GM18502 (cell line): ENCODE data around the gene FLNB.
A peak's percentile ranks its signal among the peaks of the same experiment; 100 is the strongest.

Experiments
- ATAC-seq: cut with Tn5 transposase; IDR thresholded peaks from one replicate; pipeline ENCODE4 v1.9.1; 2021; ENCODE audit warnings: mild to moderate bottlenecking; ENCODE audit not compliant: unreplicated experiment, poor library complexity

FLNB gene

DNA sequence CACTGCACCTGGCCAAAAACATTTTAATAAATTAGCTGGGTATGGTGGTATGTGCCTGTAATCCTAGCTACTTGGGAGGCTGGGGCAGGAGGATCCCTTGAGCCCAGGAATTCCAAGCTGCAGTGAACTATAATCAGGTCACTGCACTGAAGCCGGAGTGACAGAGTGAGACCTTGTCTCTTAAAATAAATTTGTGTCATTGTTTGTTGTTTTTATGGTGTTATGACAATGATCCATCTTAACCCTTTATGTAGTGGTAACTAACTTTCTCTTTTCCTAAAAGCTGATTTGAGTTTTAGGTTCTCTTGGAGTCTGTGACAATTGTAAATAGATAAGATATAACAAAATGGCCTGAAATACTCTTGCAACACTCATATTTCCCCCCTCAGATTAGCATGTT is 20.7 kb downstream of the FLNB start:
- no peak for ATAC-seq

DNA sequence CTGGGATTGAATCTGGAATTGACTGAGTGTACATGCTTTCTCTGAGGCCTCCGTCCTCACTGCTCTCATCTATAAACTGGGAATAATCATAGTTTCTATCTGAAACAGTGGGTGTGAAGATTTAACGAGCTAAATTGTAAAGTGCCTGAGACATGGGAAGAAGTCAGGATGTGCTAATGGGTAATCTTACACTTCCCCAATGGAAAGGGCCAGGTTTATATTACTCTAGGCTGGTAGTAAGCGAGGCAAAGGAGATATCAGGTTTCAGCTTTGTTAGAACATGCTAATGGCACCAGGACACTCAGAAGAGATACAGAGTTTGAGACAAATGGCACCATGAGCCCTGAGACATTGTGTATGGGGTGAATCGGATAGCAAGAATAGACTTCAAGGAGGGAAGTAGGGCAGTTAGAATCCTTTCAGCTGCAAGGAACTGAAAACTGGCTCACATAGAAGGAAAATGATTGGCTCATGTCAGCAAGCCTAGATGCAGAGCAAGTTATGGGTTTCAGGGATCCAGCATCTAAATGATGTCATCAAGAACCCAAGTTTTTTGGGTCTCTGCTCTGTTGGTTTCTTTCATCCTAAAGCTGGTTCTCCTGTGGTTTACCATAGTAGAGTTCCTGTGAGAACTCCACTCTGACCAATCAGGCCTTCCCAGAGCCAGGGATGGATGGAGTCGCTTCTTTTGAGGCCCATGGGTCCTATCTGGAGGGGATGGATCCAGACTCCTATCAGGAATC is 21.8 kb downstream of the FLNB start:
- ATAC-seq = no peak

DNA sequence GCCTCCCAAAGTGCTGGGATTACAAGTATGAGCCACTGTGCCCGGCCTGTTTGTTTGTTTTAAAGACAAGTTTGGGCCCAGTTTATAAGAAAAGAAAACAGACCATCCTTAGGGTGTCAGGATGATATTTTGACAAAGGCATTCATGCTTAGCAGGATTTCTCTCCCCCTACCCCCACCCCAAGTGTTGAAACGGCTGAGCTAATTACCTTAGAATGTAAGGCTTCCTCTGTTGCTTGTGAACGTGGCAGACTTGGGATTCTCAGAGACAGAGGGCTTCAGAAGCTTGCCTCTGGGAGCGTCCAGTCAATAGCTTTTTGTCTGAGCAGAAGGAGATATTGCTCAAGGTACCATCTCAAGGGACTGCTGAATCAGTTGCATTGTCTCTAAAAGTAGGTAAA is 24.0 kb downstream of the FLNB start:
- ATAC-seq = no peak

DNA sequence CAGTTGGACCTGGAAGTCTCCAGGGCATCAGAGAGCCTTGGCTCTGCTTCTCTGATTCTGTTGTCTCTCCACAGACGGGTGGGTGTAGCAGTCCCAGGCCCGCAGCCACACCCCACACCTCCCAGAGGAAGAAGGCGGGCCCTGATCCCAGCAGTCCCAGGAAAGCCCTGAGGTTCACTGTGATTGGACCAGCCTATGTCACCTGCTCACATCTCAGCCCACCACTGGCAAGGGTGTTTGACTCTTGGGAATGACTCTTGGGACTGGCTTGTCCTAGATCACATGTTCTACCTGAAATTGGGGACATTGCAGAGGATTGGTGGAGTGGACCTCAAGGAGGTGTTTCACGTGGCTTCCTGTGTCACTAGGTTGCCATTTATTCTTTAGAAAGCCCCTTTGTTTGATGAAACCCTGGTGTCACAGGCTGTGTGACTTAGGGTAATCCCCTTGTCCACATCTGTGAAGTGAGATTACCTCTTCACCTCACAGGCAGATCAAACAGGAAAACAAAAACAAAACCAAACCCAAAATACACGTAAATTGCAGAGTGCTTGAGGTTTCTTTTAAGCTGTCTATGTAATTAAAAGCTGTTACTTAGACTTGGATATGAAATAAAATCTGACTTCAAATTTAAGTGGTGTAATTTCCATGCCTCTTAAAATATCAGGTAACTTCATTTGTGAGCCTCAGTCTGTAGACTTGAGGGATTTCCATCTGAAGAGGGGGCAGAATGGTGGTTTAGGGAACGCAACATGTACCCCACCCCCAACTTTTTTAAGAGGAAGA is 26.7 kb downstream of the FLNB start:
- peak; percentile 98 for ATAC-seq

DNA sequence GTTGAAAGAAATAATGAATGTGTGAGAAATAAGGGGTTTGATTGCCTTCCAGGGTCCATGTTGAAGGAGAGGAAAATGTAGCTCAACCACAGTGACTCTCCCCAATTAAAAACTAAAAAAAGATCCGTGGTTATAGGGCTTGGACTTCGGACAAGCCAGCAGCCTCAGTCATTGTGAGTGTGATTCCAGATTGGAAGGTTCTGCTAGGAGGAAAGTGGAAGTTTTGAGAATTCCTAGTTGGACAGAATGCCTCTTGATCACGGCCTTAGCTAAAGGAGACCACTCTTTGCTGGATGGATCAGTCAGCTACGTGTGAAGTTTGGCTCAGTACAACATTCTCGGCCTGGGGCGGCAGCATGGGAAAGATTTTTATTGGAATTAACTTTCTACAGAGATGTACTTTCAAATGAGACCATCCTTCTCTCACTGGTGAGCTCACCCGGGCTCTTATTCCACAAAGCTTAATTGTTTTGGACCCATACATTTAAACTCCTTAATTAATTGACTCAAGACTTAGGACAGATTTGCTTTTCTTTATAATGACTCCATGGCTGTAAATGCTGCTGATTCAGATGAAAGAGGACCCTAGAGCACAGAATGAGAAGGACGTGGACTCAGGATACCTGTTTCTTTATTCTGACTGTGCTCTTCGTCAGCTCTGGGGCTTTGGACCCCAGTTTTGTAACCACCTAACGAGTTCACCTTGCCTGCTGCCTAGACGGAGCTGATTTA is 27.5 kb downstream of the FLNB start:
- ATAC-seq = no peak

DNA sequence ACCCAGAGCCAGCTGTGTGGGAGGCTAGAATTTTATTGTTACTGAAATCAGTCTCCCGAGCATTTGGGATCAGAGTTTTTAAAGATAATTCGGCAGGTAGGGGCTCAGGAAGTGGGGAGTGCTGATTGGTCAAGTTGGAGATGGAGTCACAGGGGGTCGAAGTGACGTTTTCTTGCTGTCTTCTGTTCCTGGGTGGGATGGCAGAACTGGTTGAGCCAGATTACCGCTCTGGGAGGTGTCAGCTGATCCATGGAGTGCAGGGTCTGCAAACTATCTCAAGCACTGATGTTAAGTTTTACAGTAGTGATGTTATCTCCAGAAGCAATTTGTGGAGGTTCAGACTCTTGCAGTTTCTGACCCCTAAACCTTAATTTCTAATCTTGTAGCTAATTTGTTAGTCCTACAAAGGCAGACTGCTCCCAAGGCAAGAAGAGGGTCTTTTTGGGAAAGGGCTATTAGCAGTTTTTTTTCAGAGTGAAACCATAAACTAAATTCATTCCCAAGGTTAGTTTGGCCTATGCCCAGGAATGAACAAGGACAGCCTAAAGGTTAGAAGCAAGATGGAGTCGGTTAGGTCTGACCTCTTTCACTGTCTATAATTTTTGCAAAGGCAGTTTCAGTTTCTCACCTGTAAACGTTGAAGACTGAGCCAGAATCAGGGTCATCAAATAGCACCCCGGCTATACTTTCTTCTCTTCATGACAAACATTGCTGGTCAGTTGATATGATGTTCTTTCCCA is 28.2 kb downstream of the FLNB start:
- no peak for ATAC-seq

DNA sequence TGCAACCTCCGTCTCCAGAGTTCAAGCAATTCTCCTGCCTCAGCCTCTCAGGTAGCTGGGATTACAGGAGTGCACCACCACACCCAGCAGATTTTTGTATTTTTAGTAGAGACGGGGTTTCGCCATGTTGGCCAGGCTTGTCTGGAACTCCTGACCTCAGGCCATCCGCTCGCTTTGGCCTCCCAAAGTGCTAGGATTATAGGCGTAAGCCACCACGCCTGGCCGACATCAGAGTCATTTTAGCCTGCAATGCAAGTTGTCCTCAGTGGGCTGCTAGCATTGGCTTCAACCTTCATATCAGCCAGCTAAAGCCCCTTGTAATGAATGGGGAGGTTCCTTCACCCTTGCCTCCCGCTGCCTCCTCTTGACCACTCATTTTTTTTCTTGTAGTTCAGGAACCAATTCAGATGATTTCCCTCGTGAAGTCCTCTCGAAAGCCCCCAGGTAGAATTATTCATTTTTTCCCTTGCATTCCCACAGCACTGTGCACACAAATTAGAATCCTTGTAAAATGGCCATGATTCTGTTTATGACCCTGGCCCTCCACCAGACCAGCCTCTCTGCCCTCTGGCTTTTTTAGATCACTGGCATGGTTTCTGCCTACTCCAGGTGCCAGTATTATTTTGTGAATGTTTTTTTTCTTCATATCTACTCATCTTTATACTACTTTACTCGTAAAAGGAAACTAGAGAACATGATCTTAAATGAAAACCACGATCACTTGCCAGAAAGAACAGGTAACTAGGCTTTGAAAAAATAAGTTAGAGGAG is 29.1 kb downstream of the FLNB start:
- ATAC-seq = no peak

DNA sequence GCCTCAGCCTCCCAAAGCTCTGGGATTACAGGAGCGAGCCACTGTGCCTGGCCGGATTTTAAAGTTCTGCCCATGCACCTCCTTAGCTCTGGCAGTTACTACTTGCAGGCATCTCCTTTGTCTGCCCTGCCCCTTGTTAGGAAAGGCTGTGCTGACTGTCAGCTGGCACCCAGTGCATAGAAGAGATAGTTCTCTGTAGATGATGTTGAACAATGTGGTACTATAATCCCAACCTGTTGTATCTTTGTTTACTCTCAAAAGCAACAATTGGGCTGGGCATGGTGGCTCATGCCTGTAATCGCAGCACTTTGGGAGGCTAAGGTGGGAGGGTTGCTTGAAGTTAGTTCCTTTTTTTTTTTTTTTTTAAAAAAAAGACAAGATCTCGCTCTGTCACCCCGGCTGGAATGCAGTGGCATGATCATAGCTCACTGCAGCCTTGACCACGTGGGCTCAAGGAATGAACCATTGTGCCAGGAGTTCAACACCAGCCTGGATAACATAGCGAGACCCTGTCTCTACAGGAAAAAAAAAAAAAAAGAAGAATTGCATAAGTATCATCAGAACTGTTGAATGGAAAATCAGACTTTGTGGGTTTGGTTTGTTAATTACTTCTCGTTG is 30.6 kb downstream of the FLNB start:
- ATAC-seq = no peak

DNA sequence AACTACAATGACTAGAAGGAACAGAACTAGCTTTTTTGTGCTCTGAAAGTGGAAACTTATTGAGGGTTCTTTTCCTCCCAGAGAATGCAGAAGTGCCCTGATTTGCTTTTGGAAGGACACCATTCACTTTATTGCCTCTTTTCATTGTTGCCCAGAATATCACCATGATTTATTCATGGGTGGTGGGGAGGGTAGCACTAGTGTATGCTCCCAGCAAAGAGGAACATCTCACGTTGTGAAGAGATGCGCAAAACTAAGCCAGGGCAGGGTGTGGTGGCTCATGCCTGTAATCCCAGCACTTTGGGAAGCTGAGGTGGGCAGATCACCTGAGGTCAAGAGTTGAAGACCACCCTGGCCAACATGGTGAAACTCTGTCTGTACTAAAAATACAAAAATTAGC is 31.4 kb downstream of the FLNB start:
- no peak for ATAC-seq

DNA sequence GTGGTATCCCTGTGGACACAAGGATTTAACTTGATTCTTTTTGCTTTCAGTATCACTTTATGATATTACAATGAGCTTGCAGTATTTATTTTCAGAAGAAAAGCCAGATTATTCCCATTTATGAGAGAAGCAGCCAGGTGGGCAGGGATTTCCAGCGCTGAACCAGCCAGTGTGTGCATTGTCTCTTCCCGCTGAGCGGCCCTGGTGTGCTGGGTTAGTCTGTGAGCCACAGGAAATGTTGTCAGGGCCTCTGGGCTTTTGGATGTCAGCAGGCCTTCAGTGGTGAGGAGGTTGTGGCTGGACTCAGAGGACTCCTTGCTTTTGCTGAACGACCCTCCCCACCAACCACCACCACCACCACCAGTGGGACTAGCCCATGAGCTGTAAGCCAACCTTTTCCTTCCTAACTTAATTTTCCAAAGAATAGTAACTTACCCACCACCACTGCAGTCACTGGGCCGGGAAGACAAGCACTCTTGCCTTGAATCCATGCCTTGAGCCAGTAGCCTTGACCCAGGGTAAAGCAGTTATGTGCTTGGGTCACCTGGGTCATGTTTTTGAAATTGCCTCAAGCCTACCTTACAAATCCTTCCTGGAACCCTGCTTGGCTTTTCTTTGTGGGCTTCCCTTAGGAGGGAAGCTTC is 33.1 kb downstream of the FLNB start:
- ATAC-seq = no peak

DNA sequence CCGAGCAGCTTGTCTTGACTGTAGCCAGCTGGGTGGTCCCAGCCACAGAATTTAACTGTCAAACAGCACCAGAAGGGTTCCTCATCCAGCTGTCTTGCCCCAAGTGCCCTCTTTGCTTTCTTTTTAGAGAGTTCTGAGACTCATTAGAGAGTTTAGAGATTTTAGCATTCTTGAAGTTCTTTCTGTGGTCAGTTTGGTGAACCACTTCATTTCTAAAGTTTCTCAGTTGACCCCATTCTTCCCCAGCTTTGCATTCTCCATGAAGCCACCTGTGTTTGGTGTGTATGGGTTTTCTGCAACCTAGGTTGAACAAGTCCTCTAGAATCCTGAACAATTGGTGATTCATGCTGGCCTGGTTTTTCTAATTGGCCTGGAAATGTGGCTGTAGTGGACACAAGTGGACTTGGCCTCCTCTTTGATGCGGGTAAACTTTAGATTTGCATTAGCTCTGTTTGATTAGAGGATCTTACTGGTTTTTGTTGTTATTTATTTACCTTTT is 33.7 kb downstream of the FLNB start:
- peak; percentile 93 for ATAC-seq

DNA sequence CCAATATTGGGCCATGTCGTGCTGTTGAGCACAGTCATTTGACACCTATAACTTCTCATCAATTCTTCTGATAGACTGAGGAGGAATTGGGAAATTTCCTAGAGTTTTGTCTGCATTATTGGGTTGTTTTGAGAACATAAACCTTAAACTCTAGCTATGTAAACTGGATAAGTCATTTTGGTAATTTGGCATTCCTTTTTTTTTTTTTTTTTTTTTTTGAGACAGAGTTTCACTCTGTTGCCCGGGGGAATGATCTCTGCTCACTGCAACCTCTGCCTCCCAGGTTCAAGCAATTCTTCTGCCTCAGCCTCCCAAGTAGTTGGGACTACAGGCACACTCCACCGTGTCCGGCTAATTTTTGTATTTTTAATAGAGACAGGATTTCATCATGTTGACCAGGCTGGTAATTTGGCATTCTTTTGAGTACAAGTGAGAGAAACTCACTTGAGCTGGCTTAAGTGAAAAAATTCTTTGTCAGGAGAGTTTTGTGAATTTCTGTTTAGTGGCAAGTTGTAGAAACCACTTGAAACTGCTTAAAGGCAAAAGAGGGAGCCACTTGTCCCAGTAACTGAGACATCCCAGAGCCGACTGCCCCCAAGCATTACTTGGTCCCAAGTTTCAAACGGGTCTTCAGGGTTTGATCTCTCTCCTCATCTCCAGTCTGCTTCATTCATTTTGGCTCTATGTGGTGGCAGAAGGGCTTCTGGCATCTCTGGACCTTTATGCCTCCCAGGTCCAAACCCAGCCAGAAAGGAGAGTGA is 34.9 kb downstream of the FLNB start:
- no peak for ATAC-seq

DNA sequence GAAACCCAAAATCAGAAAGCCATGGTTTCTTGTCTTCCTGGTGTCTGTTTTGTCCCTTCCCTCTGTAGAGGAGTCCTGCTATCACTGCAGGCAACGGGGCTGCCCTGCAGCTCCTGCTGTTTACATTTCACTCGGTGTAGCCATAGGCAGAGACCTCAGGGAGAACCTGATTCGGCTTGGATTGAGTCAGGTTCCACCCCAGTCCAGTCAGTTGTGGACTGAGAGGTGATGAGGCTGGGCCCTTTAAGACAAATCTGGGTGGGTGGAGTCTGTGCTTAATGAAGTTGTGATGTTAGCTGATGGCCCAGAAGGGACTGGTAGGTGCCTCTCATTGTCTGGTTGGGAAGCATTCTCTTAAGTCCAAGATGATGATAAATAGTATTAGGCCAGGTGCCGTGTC is 35.7 kb downstream of the FLNB start:
- ATAC-seq = no peak

DNA sequence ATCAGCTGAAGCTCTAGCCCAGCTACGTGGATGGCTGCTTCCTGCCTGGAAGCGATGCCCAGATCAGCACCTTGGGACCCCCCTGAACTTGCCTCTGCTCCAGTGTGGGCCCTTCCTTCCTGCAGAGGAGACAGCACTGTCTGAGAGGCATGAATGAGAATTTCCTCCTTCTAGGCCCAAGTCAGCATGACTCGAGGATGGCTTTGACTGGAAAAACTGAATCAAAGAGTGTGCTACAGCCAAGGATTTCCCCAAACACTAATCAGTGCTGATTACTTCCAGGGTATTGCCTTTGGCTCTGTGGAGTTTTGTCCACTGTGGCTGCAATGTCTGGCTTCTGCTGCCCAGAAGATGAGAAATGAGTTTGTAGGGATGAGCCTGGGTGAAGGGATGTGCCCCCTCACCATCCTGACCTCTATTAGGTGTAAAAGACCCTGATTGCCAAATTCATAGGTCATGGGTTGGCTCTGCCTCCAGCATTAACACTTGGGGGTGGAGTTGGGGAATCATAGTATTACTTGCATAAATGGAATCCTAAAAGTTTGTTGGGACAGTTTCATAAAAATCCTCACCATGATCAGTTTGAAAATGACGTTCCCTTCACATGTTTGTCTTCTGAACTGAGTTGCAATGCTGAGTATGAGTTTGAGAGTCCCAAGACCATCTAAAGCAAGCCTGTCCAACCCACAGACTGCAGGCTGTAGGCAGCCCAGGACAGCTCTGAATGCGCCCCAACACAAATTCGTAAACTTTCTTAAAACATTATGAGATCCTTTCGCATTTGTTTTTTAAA is 36.7 kb downstream of the FLNB start:
- no peak for ATAC-seq

DNA sequence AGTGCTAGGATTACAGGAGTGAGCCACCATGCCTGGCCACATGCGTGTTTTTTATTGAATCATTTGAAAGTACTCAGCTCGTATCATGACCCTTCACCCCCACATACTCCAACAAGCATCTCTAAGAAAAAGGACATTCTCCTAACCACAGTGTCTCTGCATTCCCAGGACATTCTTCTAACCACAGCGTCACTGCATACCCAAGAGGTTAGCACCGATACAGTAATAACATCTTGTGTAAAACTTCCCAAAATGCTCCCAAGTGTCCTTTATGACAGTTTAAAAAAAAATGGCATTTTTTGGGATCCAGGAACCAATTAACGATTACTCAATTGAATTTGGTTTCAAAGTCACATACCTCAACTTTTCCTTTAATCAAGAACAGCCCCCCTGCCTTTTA is 39.6 kb downstream of the FLNB start:
- no peak for ATAC-seq

DNA sequence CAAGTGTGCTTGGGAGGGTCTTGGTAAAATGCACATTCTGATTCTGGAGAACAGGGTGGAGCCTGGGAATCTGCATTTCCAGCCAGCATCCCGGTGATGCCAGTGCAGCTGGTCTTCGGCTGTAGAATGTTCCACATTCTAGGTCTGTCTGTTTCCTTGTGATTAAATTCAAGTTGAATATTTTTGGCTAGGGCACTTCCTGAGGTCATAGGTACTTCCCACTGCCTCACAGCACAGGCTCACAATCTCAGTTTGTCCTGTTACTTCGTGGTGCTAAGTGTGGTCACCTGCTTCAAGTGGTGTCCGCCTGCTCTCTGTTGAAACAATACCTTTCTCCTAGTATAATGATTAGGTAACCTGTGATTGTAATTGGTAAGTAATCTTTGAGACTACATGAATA is 40.1 kb downstream of the FLNB start:
- no peak for ATAC-seq

DNA sequence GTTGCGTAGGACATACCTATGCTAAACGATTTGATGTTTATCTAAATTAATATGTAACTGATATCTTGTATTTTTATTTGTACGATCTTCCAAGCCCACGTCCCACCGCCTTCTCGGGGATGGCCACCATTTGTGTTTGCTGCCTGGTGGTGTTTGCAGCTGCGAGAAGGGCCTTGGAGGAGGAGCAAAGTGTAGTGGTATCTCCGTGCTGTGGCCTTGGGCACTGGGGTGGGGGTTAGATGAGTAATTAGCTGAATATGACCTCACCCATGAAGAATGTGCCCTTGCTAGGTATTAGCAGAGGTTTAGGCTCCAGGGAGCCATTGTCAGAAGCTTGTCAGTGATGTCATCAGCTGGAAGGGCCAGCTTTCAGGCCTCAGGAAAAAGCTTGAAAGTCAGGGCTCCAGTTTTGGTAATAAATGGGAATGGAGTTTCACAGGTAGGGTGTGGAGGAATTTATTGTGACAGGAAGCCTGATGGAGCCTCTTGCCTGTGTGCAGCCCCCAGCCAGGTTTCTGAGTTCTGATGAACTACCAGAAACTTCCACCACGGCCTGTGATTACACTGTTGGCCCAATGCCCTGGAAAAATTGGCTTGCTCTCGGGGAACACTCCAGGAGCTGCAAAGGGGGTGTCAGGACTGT is 41.0 kb downstream of the FLNB start:
- ATAC-seq = no peak
